GM12891 (cell line): Measurements from ENCODE around the gene AADACL2.

Experiments
- PAX5 ChIP-seq: IDR thresholded peaks from 2 replicates; pipeline ENCODE4 v1.6.1; 2011; ENCODE audit warnings: low read length, moderate library complexity, mild to moderate bottlenecking; ENCODE audit not compliant: insufficient read depth, severe bottlenecking
- POLR2AphosphoS5 ChIP-seq: IDR thresholded peaks from 2 replicates; pipeline ENCODE4 v1.6.1; 2011; ENCODE audit warnings: low read depth, low read length, control low read depth
- SPI1 ChIP-seq: IDR thresholded peaks from 2 replicates; pipeline ENCODE4 v1.6.1; 2011; ENCODE audit warnings: low read depth, low read length, control low read depth

- TF ChIP-seq POLR2AphosphoS5: no peak
- no peak for TF ChIP-seq SPI1
- no peak for TF ChIP-seq PAX5
These were observed 41.9 kb downstream of the AADACL2 start for GRCh38 chr3:151775314-151776258.
